Fibroblast of pulmonary artery (primary cell): ENCODE data around the gene GIMAP8.
A peak's percentile ranks its signal among the peaks of the same experiment; 100 is the strongest.

Source experiments
- DNase-seq: peaks from one replicate; pipeline ENCODE4 v3.0.0-alpha.2; 2010; ENCODE audit warnings: low read depth
- H3K4me3 ChIP-seq: replicated peaks from 2 replicates; pipeline ENCODE4 v1.5.1; 2011; ENCODE audit warnings: low read depth, mild to moderate bottlenecking, control low read depth, low read length, moderate library complexity
- TF ChIP-seq, protein P1 (sequence below): IDR thresholded peaks from 2 replicates; pipeline ENCODE4 v1.5.1; 2011; ENCODE audit warnings: mild to moderate bottlenecking, control low read depth, low read length, inconsistent platforms; ENCODE audit errors: missing control alignments

Gene GIMAP8

GRCh38 chr7:150404172-150404804, 46.1 kb upstream of the GIMAP8 start:
- DNase-seq: peak; percentile 16

GRCh38 chr7:150404805-150405583, 45.4 kb upstream of the GIMAP8 start:
- H3K4me3 ChIP-seq: peak overlapping the region; percentile 75
- DNase-seq: peak; percentile 91
- TF ChIP-seq, protein P1, sequence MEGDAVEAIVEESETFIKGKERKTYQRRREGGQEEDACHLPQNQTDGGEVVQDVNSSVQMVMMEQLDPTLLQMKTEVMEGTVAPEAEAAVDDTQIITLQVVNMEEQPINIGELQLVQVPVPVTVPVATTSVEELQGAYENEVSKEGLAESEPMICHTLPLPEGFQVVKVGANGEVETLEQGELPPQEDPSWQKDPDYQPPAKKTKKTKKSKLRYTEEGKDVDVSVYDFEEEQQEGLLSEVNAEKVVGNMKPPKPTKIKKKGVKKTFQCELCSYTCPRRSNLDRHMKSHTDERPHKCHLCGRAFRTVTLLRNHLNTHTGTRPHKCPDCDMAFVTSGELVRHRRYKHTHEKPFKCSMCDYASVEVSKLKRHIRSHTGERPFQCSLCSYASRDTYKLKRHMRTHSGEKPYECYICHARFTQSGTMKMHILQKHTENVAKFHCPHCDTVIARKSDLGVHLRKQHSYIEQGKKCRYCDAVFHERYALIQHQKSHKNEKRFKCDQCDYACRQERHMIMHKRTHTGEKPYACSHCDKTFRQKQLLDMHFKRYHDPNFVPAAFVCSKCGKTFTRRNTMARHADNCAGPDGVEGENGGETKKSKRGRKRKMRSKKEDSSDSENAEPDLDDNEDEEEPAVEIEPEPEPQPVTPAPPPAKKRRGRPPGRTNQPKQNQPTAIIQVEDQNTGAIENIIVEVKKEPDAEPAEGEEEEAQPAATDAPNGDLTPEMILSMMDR: no peak

More at GRCh38 chr7:150404172-150404804, 46.1 kb upstream of the GIMAP8 start:
- TF ChIP-seq, protein P1: no peak
- peak overlapping the region; percentile 75 for H3K4me3 ChIP-seq

- DNase-seq: no peak
- H3K4me3 ChIP-seq: peak overlapping the region; percentile 75
- TF ChIP-seq, protein P1: no peak
Observed at GRCh38 chr7:150405584-150406311, 44.7 kb upstream of the GIMAP8 start.

- DNase-seq: no peak
- H3K4me3 ChIP-seq: peak overlapping the region; percentile 75
- TF ChIP-seq, protein P1: no peak
Observed at GRCh38 chr7:150406312-150406566, 44.2 kb upstream of the GIMAP8 start.

- H3K4me3 ChIP-seq: peak overlapping the region; percentile 75
- no peak for DNase-seq
- TF ChIP-seq, protein P1: no peak
Observed at GRCh38 chr7:150406567-150407421, 43.6 kb upstream of the GIMAP8 start.

DNA sequence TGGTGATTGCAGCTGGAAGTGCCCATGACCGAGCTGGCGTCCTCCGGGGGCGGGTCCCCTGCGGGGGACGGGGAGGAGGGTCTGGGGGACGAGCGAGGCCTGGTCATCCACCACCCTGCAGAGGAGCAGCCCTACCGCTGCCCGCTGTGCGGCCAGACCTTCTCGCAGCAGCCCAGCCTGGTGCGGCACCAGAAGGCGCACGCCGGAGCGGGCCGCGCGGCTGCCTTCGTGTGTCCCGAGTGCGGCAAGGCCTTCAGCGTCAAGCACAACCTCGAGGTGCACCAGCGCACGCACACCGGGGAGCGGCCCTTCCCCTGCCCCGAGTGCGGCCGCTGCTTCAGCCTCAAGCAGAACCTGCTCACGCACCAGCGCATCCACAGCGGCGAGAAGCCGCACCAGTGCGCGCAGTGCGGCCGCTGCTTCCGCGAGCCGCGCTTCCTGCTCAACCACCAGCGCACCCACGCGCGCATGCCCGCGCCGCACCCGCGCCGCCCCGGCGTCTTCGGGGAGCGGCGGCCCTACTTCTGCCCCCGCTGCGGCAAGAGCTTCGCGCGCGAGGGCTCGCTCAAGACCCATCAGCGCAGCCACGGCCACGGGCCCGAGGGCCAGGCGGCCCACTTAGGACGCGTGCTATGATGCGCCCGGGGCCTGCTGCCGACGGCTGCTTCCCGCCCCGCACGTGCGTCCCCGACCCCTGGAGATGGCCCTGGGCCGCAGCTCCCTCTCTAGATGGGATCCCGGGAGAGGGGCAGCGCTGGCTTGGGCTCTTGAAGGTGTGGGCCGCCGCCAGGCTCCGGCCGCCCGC, 42.6 kb upstream of the GIMAP8 start:
- no peak for DNase-seq
- TF ChIP-seq, protein P1: no peak
- no peak overlapping the region for H3K4me3 ChIP-seq
